ENCODE results near the gene ZDHHC3. TPM values are rescaled to one million over a fixed set of nuclear protein-coding genes. Genes with fewer than 3 reads are reported as not detected.

Gene ZDHHC3
- total RNA-seq, 1 donor from 2014 or later = 63.7 TPM

GRCh38 chr3:44982817-44983216 lies 6.8 kb upstream of the ZDHHC3 start:
- H3K4me1 Mint-ChIP-seq = peaks cover 27% of the 10 kb centered on the region
- DNase-seq (ENCODE audit: low spot score in 2 of 2, unreplicated experiment in 2 of 2) = no peak
- H3K27me3 Mint-ChIP-seq (ENCODE audit: low read depth) = no peaks in the 10 kb centered on the region
- H3K27ac Mint-ChIP-seq = peak overlapping the region; percentile 47
- peaks cover 13% of the 10 kb centered on the region for H3K36me3 Mint-ChIP-seq
- H3K9me3 Mint-ChIP-seq = no peaks in the 10 kb centered on the region
- TF ChIP-seq, protein P1, sequence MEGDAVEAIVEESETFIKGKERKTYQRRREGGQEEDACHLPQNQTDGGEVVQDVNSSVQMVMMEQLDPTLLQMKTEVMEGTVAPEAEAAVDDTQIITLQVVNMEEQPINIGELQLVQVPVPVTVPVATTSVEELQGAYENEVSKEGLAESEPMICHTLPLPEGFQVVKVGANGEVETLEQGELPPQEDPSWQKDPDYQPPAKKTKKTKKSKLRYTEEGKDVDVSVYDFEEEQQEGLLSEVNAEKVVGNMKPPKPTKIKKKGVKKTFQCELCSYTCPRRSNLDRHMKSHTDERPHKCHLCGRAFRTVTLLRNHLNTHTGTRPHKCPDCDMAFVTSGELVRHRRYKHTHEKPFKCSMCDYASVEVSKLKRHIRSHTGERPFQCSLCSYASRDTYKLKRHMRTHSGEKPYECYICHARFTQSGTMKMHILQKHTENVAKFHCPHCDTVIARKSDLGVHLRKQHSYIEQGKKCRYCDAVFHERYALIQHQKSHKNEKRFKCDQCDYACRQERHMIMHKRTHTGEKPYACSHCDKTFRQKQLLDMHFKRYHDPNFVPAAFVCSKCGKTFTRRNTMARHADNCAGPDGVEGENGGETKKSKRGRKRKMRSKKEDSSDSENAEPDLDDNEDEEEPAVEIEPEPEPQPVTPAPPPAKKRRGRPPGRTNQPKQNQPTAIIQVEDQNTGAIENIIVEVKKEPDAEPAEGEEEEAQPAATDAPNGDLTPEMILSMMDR (IDR thresholded peaks at IDR 0.05; ENCODE audit: unreplicated experiment) = no peak
- H3K4me3 Mint-ChIP-seq = no peak overlapping the region

DNA sequence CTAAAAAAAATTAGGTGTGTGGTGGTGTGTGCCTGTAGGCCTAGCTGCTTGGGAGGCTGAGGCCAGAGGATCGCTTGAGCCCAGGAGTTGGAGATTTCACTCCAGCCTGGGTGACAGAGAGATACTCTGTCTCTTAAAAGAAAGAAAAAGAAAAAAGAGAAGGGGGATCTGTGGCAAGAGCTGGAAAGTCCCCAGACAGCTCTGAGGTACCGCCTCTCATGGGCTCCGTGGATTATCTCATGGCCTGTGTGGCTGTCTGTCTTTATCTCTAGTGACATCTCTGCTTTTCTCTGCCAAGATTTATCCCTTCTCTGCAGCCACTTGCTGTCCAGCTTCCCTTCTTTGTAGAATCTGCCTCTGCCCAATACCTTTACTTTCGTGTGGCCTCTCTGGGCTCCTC lies 5.8 kb upstream of the ZDHHC3 start:
- Mint-ChIP-seq H3K27ac (peak overlapping the region; percentile 19), H3K4me3 (no peak overlapping the region), H3K36me3 (peaks cover 13% of the 10 kb centered on the region), H3K4me1 (peaks cover 31% of the 10 kb centered on the region), H3K27me3 (ENCODE audit: low read depth) (no peaks in the 10 kb centered on the region), H3K9me3 (no peaks in the 10 kb centered on the region)
- no peak for DNase-seq (ENCODE audit: low spot score in 2 of 2, unreplicated experiment in 2 of 2)
- TF ChIP-seq, protein P1 (IDR thresholded peaks at IDR 0.05; ENCODE audit: unreplicated experiment) = no peak

DNA sequence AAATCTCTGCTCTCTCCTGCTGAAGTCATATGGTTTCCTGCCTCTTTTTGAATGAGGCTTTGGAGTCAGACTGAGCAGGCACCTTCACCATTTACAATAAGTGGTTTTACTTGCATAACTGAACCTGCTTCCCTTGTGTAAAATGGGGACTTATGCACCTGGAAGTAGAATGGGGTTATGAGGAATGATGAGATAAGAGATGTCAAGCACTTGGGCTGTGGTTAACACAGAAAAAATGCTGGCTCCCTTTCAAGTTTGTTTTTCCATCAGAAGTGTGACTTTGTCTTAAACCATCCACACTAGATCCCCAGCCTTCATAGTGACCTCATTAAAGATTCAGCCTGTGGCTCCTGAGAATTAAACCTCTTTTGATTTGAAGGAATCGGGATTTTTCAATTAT lies 5.2 kb upstream of the ZDHHC3 start:
- H3K36me3 Mint-ChIP-seq = peaks cover 11% of the 10 kb centered on the region
- H3K9me3 Mint-ChIP-seq = no peaks in the 10 kb centered on the region
- peaks cover 34% of the 10 kb centered on the region for H3K4me1 Mint-ChIP-seq
- H3K27me3 Mint-ChIP-seq (ENCODE audit: low read depth) = no peaks in the 10 kb centered on the region
- TF ChIP-seq, protein P1 (IDR thresholded peaks at IDR 0.05; ENCODE audit: unreplicated experiment) = no peak
- H3K4me3 Mint-ChIP-seq = no peak overlapping the region
- no peak for DNase-seq (ENCODE audit: low spot score in 2 of 2, unreplicated experiment in 2 of 2)
- no peak overlapping the region for H3K27ac Mint-ChIP-seq

- Mint-ChIP-seq H3K27ac (peak overlapping the region; percentile 97), H3K36me3 (no peaks in the 10 kb centered on the region), H3K4me3 (peak overlapping the region; percentile 97), H3K27me3 (ENCODE audit: low read depth) (no peaks in the 10 kb centered on the region), H3K4me1 (peaks cover 42% of the 10 kb centered on the region), H3K9me3 (no peaks in the 10 kb centered on the region)
- TF ChIP-seq, protein P1 (IDR thresholded peaks at IDR 0.05; ENCODE audit: unreplicated experiment) = no peak
- no peak for DNase-seq (ENCODE audit: low spot score in 2 of 2, unreplicated experiment in 2 of 2)
Measured at GRCh38 chr3:44974416-44974815, 1.6 kb downstream of the ZDHHC3 start.

GRCh38 chr3:44970926-44971490 lies 5.0 kb downstream of the ZDHHC3 start:
- TF ChIP-seq, protein P1 (IDR thresholded peaks at IDR 0.05; ENCODE audit: unreplicated experiment) = no peak
- DNase-seq (ENCODE audit: low spot score in 2 of 2, unreplicated experiment in 2 of 2) = no peak
- peaks cover 29% of the 10 kb centered on the region for H3K4me1 Mint-ChIP-seq
- H3K27me3 Mint-ChIP-seq (ENCODE audit: low read depth) = no peaks in the 10 kb centered on the region
- H3K27ac Mint-ChIP-seq = peak overlapping the region; percentile 39
- H3K4me3 Mint-ChIP-seq = no peak overlapping the region
- no peaks in the 10 kb centered on the region for H3K9me3 Mint-ChIP-seq
- no peaks in the 10 kb centered on the region for H3K36me3 Mint-ChIP-seq

GRCh38 chr3:44969828-44970179 lies 6.2 kb downstream of the ZDHHC3 start:
- H3K27ac Mint-ChIP-seq = no peak overlapping the region

More at GRCh38 chr3:44969828-44970179, 6.2 kb downstream of the ZDHHC3 start:
- Mint-ChIP-seq H3K4me1 (peaks cover 24% of the 10 kb centered on the region), H3K27me3 (ENCODE audit: low read depth) (no peaks in the 10 kb centered on the region), H3K4me3 (no peak overlapping the region), H3K9me3 (no peaks in the 10 kb centered on the region), H3K36me3 (no peaks in the 10 kb centered on the region)
- TF ChIP-seq, protein P1 (IDR thresholded peaks at IDR 0.05; ENCODE audit: unreplicated experiment) = no peak
- no peak for DNase-seq (ENCODE audit: low spot score in 2 of 2, unreplicated experiment in 2 of 2)

Measured in mesothelial cell of epicardium (in vitro differentiated cells).